Neural progenitor cell (in vitro differentiated cells): ENCODE results near the gene ANO2. TPM values are rescaled to one million over a fixed set of nuclear protein-coding genes. Genes with fewer than 3 reads are reported as not detected.

Experiments used
- DNase-seq: peaks from one replicate; pipeline ENCODE4 v3.0.0-alpha.2; 2016; ENCODE audit warnings: low spot score
- H2AFZ ChIP-seq: fragments of 200-600 bp; sonication (generic); replicated peaks from 2 replicates; pipeline ENCODE4 v1.6.1; 2016; ENCODE audit warnings: antibody characterized with exemption
- H3F3A ChIP-seq: fragments of 200-600 bp; sonication (generic); 2 replicates; pipeline ENCODE4 v1.6.1; 2016; ENCODE audit warnings: antibody characterized with exemption, low read depth
- H3K27ac ChIP-seq: fragments of 200-600 bp; sonication (generic); 2 replicates; pipeline ENCODE4 v1.5.1; 2016; ENCODE audit warnings: mild to moderate bottlenecking
- H3K27me3 ChIP-seq: fragments of 200-600 bp; sonication (generic); 2 replicates; pipeline ENCODE4 v1.6.1; 2016; ENCODE audit warnings: mild to moderate bottlenecking, moderate library complexity
- H3K36me3 ChIP-seq: fragments of 200-600 bp; sonication (generic); 2 replicates; pipeline ENCODE4 v1.5.1; 2016
- H3K4me1 ChIP-seq: fragments of 200-600 bp; sonication (generic); 2 replicates; pipeline ENCODE4 v1.6.1; 2016; ENCODE audit warnings: mixed run types
- H3K4me2 ChIP-seq: fragments of 200-600 bp; sonication (generic); 2 replicates; pipeline ENCODE4 v1.6.1; 2016
- H3K4me3 ChIP-seq: fragments of 200-600 bp; sonication (generic); 2 replicates; pipeline ENCODE4 v1.5.1; 2016
- H3K79me2 ChIP-seq: fragments of 200-600 bp; sonication (generic); 2 replicates; pipeline ENCODE4 v1.6.1; 2016; ENCODE audit warnings: low read depth
- H3K9ac ChIP-seq: fragments of 200-600 bp; sonication (generic); 2 replicates; pipeline ENCODE4 v1.6.1; 2016
- H3K9me3 ChIP-seq: fragments of 200-600 bp; sonication (generic); 2 replicates; pipeline ENCODE4 v1.5.1; 2016; ENCODE audit warnings: low read depth
- H4K20me1 ChIP-seq: fragments of 200-600 bp; sonication (generic); 2 replicates; pipeline ENCODE4 v1.6.1; 2016; ENCODE audit warnings: low read depth
- H3K27ac Mint-ChIP-seq: 3 replicates; pipeline ENCODE4 v1.8.0; 2021; ENCODE audit warnings: mixed read lengths
- H3K27me3 Mint-ChIP-seq: 2 replicates; pipeline ENCODE4 v1.8.0; 2022; ENCODE audit warnings: low read depth, mild to moderate bottlenecking, inconsistent platforms, moderate library complexity, mixed read lengths; ENCODE audit not compliant: insufficient read depth
- H3K36me3 Mint-ChIP-seq: 3 replicates; pipeline ENCODE4 v1.8.0; 2021; ENCODE audit warnings: mixed read lengths
- H3K4me1 Mint-ChIP-seq: 3 replicates; pipeline ENCODE4 v1.8.0; 2021; ENCODE audit warnings: mixed read lengths
- H3K4me3 Mint-ChIP-seq: 3 replicates; pipeline ENCODE4 v1.8.0; 2021; ENCODE audit warnings: mild to moderate bottlenecking, moderate library complexity, mixed read lengths
- H3K9me3 Mint-ChIP-seq: 3 replicates; pipeline ENCODE4 v1.8.0; 2020; ENCODE audit warnings: mixed read lengths
- CTCF ChIP-seq: fragments of 200-600 bp; sonication (generic); IDR thresholded peaks from 2 replicates; pipeline ENCODE4 v1.5.1; 2017; ENCODE audit warnings: antibody characterized with exemption, mild to moderate bottlenecking
- EZH2 ChIP-seq: fragments of 200-600 bp; sonication (generic); IDR thresholded peaks from 2 replicates; pipeline ENCODE4 v1.6.1; 2017; ENCODE audit warnings: antibody characterized with exemption, mild to moderate bottlenecking, moderate library complexity
- EZH2phosphoT487 ChIP-seq: fragments of 200-600 bp; sonication (generic); IDR thresholded peaks from 2 replicates; pipeline ENCODE4 v1.6.1; 2017; ENCODE audit warnings: antibody characterized with exemption
- total RNA-seq: library from RNA; depleted of rRNA; stranded (reverse); fragments of >200 nt; gene quantifications from 2 replicates; pipeline ENCODE4 v1.2.3, GENCODE V29; 2015; ENCODE audit warnings: low replicate concordance

ANO2 gene
- total RNA-seq, 1 donor from 2014 or later: 4.8 TPM

- Histone ChIP-seq H3F3A (no peaks in the 10 kb centered on the region), H3K36me3 (no peaks in the 10 kb centered on the region), H3K9me3 (no peaks in the 10 kb centered on the region), H2AFZ (no peak overlapping the region), H3K4me2 (peak overlapping the region; percentile 20), H3K9ac (no peak overlapping the region), H3K79me2 (no peaks in the 10 kb centered on the region), H3K4me1 (peaks cover 28% of the 10 kb centered on the region), H4K20me1 (no peaks in the 10 kb centered on the region), H3K4me3 (no peak overlapping the region), H3K27me3 (no peaks in the 10 kb centered on the region), H3K27ac (no peak overlapping the region)
- Mint-ChIP-seq H3K4me1 (peaks cover 18% of the 10 kb centered on the region), H3K9me3 (peaks cover 4% of the 10 kb centered on the region), H3K4me3 (no peak overlapping the region), H3K27me3 (peaks cover 3% of the 10 kb centered on the region), H3K27ac (no peak overlapping the region), H3K36me3 (peaks cover 3% of the 10 kb centered on the region)
- TF ChIP-seq EZH2phosphoT487 (no peak), CTCF (no peak), EZH2 (no peak)
- DNase-seq: no peak
Measured at GRCh38 chr12:5593086-5593485, 352.0 kb downstream of the ANO2 start.

- Histone ChIP-seq H3K27ac (no peak overlapping the region), H3K9me3 (no peaks in the 10 kb centered on the region), H2AFZ (no peak overlapping the region), H3K4me3 (no peak overlapping the region), H3K36me3 (no peaks in the 10 kb centered on the region), H3K4me2 (no peak overlapping the region), H3K9ac (no peak overlapping the region), H3K79me2 (no peaks in the 10 kb centered on the region), H3K4me1 (peaks cover 35% of the 10 kb centered on the region), H3F3A (peaks cover 7% of the 10 kb centered on the region), H4K20me1 (no peaks in the 10 kb centered on the region), H3K27me3 (no peaks in the 10 kb centered on the region)
- H3K27me3 Mint-ChIP-seq: peaks cover 3% of the 10 kb centered on the region
- DNase-seq: no peak
- no peak overlapping the region for H3K27ac Mint-ChIP-seq
- peaks cover 6% of the 10 kb centered on the region for H3K9me3 Mint-ChIP-seq
- peaks cover 25% of the 10 kb centered on the region for H3K4me1 Mint-ChIP-seq
- no peak for TF ChIP-seq EZH2
- no peak for TF ChIP-seq CTCF
- no peak for TF ChIP-seq EZH2phosphoT487
- peak overlapping the region; percentile 42 for H3K4me3 Mint-ChIP-seq
- peaks cover 3% of the 10 kb centered on the region for H3K36me3 Mint-ChIP-seq
Measured at GRCh38 chr12:5592310-5592709, 352.7 kb downstream of the ANO2 start.

GRCh38 chr12:5590316-5590715, 354.7 kb downstream of the ANO2 start:
- H3K4me1 Mint-ChIP-seq: peaks cover 34% of the 10 kb centered on the region
- H3K27ac Mint-ChIP-seq: no peak overlapping the region
- peaks cover 3% of the 10 kb centered on the region for H3K36me3 Mint-ChIP-seq
- Histone ChIP-seq H3K36me3 (no peaks in the 10 kb centered on the region), H4K20me1 (no peaks in the 10 kb centered on the region), H3K79me2 (no peaks in the 10 kb centered on the region), H3F3A (peaks cover 14% of the 10 kb centered on the region), H3K4me2 (no peak overlapping the region), H3K27ac (no peak overlapping the region), H3K4me1 (peaks cover 53% of the 10 kb centered on the region), H3K4me3 (no peak overlapping the region), H3K27me3 (no peaks in the 10 kb centered on the region), H3K9ac (no peak overlapping the region), H2AFZ (no peak overlapping the region), H3K9me3 (no peaks in the 10 kb centered on the region)
- H3K4me3 Mint-ChIP-seq: no peak overlapping the region
- no peak for TF ChIP-seq EZH2
- TF ChIP-seq CTCF: no peak
- no peak for TF ChIP-seq EZH2phosphoT487
- DNase-seq: no peak
- H3K27me3 Mint-ChIP-seq: peaks cover 3% of the 10 kb centered on the region
- peaks cover 7% of the 10 kb centered on the region for H3K9me3 Mint-ChIP-seq
